GM21515 (cell line): Measurements from ENCODE around the gene DERL2.
"Not testable (repeated sequence)": the region's sequence is repeated elsewhere in the genome, so short reads cannot be mapped to it uniquely, and the experiment has no call there.

Experiments used
- ATAC-seq: cut with Tn5 transposase; IDR thresholded peaks from one replicate; pipeline ENCODE4 v1.9.1; 2021; ENCODE audit not compliant: unreplicated experiment

Gene DERL2

DNA sequence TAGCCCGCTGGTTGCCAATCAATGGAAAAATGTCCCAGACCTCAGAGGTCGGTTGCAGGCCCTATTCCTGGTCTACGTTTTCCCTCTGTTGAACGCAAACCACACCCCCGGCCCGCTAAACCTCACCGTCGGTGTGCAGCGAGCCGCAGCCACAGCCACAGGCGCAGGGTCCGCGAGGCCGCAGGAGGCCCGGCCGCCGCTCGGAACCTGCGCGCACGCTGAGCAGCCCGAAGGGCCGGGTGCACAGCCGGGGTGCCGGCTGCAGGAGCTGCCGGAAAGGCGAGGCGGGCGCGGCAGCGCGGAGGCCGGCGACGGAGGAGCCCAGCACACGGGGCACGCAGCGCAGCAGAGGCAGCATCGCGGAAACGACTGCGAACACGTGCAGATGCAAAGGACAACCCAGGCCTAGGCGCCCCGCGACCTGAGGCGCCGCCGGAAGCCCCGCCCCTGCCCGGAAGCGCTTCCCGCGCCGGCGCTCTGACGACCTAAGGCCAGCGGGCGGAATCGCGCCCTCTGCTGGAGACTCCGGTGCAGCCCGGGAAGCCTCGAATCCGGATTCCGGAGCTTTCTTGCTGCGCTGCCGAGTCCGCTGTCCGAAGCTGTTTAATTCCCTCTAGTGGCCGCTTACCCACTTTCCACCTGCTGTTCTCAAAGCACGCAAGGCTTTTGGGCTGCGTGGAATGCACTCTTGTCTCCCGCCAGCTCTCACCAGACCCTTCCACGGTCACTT lies 47.1 kb downstream of the DERL2 start, which contains the start of gene C1QBP:
Gene C1QBP (minus strand): TSS at position 440 of the 730 bp plus-strand sequence. CDS start 82 bp downstream, at position 358.
- peak; percentile 79 for ATAC-seq

DNA sequence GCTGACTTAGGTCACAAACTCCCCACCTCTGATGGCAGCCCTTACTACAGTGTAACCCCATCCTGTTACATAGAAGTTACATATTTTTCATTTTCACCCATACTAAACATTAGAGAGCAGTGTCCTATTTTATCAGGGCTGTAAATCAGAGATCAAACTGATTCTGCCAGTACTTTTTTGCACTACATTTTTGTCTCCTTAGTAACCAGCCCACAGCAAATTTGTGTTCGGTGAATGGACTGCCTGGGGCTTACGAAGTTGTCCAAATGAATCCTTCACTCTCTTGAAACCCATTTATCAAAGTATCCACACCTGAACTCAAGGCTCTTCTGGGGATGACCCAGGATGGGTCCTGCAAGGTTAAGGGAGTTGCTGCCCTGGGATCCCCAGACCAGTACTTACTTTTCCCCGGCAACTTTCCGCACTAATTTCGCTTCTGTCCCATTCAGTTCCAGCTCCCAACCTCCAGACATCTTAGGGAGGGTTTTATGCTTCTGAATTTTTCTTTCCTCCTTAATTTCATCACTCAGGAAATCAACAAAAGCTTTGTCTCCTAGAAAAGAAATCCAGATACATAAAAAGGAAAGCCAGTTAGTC lies 48.2 kb downstream of the DERL2 start:
- no peak for ATAC-seq

DNA sequence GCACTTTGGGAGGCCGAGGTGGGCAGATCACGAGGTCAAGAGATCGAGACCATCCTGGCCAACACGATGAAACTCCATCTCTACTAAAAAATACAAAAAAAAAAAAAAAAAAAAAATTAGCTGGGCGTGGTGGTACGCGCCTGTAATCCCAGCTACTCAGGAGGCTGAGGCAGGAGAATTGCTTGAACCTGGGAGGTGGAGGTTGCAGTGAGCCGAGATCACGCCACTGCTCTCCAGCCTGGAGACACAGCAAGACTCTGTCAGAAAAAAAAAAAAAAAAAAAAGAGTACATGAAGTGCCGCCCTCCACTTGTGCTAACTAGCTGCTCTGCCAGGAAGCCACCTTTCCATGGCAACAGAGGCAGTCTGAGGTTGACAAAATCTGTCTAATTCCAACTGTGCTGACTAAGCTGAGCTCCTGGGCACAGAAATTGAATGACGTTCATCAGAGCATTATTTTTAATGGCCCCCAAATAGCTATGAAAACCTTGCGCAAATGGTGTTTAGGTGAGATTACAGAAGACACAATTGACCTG lies 50.1 kb downstream of the DERL2 start:
- ATAC-seq = not testable (repeated sequence)

DNA sequence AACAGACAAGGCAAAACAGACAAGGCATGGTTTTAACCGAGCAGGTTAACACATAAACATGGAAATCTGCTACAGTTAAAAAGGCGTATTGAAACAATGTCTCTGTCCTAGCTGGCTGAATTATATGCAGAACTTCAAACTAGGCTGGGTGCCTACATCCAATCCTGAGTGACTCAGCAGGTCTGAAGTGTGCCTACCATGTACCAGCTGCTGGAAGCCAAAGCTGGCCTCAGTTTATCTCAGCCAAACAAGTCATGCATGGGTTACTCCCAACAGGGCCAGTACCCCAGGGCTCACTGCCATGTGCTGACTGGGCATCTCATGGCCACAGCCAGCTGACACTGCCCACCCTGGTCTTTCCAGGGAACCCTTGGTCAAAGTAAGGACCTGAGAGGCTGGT lies 51.0 kb downstream of the DERL2 start:
- ATAC-seq = no peak

DNA sequence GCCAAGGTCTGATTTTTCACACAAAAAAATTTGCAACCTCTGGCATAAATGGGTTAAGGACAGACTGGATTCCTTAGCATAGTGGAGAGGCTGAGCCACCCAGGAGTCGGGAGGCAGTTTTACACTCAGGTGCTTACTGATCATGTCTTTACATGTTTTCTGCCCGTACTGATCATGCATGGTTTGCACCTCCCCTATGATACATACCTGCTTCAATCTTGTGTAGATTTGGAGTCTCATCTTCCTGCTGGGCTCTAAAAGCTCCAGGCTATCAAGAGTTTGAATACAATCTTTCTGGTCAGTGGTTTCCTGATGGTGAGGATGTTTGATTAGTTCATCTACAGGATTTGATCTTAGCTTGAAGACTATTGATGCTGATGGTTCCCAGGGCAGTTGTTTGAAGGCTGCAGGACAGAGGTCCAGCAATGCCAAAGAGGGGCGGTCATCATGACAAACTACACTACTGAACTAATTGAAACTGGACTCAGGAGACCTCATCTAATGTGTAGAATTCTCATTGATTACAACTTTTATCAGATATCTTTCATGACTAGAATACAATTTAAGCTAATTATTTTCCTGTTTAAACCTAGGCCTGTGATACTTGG lies 53.9 kb downstream of the DERL2 start:
- no peak for ATAC-seq

DNA sequence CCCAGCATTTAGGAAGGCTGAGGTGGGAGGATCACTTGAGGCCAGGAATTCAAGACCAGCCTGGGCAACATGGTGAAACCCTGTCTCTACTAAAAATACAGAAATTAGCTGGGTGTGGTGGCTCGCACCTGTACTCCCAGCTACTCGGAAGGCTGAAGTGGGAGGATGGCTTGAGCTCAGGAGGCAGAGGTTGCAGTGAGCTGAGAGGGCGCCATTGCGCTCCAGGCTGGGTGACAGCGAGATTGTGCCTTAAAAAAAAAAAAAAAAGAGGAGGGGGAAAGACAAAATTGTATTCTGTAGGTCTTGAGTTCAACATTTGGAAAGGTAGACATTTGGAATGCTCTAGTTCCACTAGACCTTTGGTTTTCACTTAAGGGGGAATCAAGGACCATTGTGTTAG lies 54.7 kb downstream of the DERL2 start:
- ATAC-seq = not testable (repeated sequence)

DNA sequence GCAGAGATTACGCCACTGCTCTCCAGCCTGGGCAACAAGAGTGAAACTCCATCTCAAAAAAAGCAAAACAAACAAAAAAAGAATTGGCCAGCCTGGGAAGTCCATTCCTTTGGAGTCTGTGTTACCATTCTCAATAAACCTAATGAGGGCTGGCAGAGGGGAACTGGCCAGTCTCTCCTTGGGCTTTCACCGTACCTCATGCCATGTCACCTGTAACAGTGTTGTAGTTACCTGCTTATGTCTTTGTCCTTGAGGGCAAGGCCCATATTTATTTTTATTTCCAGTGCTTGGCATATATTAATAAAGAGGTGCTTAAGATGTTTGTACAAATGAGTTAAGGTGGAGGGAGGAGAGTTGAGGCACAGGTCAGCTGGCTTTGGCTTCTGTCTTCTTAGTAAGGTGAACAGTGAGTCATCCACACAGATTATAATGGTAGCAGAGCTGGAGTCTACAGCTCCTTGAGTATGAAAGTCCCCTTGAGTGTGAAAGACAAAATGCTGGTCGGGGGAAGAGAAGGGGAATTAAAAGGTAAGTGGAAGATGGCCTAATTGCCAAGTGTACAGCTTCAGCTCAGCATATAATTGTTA lies 55.5 kb downstream of the DERL2 start:
- ATAC-seq = no peak

DNA sequence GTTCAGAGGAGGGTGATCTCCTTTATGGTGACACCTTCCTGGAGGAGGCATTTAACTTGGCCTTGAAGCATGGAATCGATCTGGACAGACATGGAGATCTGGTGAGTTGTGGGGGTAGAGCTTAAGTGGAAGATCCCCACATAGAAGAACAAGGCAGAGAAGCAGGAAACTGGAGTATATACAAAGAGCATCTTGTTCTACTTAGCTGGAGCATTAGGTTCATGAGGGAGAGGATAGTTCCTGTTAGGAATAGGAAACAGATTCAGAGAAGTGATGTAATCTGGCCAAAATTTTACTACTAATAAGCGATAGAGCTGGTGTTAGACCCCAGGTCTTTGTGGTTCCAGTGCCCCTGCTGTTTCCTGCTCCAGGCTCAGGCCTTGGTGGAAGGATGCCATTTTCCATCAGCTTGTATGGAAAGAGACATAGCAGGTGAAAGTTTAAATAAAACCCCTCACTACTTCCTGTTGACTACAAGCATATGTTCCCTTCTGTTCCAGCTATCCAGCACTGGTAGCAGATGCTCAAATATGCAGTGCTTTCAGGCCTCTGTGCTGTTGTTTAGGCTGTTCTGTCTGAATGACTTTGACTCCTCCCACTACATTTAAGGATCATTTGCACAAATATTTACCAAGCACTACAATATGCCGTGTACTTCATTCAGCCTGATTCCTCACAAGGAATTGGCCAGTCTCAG lies 56.6 kb downstream of the DERL2 start:
- ATAC-seq = no peak

DNA sequence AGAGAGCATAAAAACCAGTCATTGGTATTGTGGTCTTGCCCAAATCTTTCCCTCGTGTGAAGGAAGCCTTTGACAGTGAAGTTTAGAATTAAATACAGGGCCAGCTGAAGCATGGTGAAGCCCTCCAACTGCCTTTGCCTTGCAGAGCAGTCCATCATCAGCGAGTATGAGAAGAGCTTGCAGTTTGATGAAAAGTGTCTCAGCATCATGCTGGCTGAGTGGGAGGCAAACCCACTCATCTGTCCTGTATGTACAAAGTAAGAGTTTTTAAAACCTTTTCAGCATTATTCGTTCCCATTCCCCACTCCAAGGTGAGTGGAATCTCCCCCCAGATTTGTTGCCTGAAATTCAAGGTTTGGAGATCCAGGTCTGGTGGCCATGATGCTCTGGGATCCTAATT lies 60.2 kb downstream of the DERL2 start:
- no peak for ATAC-seq

DNA sequence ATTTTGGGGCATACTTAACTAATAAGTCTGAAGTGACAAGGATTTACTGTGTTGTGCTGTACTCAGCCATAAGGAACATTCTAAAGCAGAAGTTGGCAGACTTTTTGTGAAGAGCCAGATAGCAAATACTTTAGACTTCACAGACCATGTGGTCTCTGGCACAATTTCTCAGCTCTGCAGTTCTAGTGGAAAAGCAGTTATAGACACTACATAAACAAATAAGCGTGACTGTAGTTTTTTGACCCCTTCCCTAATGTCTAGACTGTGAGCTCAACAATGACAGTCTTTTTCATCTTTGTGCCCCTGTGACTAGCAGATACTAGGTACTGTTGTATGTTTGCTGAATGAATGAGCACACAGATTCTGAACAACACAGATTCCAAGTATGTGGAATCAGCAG lies 61.1 kb downstream of the DERL2 start:
- ATAC-seq = no peak

DNA sequence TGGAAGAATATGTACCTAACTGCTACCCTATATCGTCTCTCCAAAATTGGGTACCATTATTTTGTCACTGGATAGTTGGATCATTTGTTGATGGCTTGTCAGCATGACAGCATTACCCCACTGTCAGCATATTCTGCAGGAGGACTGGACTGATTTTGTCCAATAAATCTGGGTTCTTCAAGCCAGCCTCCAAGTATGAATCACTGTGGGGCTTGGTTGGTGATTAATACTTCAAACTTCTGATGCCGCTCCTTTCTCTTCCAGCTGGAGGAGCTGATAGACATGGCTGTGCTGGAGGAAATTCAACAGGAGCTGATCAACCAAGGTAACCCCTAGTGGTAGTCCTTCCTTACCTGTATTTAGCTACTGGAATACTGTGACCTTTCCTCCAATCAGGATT lies 63.5 kb downstream of the DERL2 start:
- no peak for ATAC-seq
